Nucleus accumbens (tissue), 56 donors: ENCODE data around the gene PDE6C.

Source experiments
- DNase-seq, 56 donors: peaks; one replicate each; lab custom pipeline; 2025; lab: John Stamatoyannopoulos, UW

PDE6C gene

DNA sequence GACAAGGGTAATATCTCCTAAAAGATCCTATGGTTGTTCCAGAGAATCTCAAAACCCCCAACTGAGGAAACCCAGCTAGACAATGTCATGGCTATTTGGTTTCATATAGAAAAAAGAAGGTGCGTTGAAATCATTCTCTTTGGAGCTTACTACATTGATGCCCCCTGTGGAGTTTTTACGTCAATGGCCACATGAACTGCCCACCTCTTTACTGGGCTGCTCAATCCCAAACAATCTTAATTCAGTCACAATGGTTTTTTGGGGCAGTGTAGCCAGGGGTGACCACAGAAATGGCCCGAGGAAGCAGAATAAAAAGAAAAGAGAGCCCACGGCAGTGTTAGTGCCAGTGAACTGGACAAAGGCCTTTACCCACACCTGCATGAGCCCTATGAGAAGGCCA lies 19.1 kb upstream of the PDE6C start:
- DNase-seq: no peak

DNA sequence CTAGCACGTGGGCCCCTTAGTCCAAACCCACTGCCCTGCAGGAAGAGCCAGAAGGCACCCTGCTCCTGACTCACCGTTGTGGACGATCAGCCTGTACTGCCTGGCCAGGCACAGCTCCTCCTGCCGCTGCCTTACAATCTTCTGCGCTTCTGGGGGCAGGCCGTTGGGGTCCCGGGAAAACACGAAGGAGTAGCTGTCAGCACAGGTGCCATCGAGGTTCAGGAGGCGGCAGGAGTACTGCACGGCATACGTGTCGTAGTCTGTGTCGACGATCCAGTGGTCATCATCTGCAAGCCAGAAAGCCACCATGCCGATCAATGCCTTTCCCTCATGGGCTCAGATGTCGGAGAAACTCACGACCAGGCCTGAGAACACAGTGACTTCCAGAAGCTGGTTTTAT lies 18.6 kb upstream of the PDE6C start:
- no peak for DNase-seq

DNA sequence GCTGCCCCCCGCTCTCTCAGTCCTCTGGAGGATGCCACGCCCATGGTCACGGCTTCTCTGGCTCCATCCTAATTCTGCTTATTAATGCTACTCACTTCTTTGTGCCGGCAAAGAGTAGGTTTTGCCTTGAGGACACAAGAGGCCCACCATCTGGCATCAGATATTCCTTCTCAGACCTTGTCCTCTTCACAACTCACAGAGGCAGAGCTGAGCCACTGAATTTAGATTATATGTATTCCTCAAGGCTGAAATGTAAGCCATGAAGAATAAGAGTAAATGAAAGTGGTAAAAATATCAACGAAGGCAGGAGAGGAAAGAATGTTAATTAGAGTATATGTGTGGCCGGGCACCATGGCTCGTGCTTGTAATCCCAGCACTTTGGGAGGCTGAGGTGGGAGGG lies 17.8 kb upstream of the PDE6C start:
- no peak for DNase-seq

DNA sequence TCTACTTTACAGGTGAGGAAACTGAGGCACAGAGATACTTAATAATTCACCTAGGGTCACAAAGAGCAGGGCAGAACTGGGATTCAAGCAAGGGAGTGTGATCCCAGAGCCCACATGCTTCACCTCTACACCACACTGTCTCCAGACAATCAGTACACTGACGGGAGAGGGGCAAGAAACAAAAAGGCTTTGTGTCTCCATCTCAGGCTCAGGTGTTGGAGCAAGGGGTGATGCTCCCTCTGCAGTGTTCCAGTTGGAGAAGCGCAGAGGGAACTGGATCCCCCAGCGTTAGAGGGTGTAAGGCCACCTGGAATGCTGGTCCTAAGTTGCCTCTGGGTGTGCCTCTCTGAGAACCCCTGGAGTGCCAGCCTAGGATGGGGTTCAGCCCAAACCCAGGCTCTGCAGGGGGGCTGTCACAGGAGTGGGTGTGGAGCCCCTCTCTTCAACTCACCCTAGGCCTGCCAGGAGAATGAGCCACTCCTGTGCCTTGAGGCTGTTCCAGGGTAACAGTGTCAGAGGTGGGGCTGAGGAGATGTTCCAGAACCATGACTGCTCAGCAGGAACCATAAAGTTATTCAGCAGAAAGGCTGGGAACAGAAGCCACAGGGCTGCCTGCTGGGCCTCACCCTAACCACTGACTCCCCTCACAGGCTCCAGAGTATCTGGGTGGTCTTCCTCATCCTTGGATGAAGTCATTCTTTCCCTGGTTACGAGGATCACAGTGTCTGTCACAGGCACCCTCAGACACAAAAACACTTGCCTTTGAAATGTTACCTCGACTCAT lies 16.8 kb upstream of the PDE6C start:
- no peak for DNase-seq

DNA sequence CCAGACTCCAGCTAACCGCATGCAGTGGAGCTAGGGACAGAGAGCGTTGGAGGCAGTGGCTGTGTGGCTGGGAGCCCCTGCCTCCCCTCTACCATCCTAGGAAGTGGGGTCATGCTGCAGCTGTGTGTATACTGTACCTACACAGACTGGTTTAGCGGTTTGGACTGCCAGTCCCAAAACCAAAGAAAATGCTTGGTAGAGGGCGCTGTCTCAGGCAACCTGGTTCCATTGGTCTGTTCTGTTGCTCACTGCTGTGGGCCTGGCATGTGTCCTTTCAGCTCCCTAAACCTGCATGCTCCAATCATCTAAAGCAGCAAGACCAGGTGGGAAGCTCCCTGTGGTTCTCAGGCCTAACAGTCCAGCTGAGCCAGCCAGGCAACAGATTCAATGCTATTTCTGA lies 15.8 kb upstream of the PDE6C start:
- no peak for DNase-seq

DNA sequence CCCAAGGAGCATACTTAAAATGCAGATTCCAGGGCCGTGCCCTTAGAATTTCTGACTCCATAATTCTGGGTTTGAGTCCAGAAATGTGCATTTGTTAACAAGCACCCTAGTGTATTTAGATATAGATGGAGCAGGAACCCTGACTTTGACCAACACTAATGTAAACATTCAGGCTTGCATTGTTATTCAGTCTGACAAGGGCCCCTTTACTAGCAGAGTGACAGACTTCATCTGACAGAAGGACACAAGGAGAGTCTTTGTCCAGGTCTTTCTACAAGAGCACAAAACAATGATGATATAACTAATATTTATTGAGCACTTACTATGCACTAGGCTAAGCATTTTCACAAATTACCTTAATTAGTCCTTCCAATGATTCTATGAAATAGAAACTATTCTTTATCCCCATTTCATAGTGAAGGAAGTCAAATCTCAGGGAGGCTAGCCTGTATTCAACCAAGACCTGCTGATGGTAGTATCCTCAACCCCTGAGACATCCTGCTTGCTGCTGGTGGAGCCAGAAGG lies 15.2 kb upstream of the PDE6C start:
- DNase-seq: no peak

DNA sequence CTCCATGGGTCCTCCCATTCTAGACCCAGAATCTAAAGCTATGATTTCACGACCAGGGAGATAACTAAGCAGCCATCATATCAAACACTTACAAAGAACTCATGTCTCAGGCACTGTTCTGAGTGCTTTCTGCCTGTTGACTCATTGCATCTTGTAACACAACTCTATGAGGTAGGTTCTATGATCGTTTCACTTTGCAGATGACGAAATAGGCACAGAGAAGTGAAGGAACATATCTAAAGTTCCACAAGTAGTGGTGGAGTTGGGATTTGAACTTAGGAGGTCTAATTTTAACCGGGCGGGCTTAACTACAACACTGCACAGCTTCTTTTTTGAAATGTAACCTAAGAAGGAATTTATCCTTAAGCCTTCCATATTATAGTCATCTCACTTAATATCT lies 14.2 kb upstream of the PDE6C start:
- DNase-seq: no peak

DNA sequence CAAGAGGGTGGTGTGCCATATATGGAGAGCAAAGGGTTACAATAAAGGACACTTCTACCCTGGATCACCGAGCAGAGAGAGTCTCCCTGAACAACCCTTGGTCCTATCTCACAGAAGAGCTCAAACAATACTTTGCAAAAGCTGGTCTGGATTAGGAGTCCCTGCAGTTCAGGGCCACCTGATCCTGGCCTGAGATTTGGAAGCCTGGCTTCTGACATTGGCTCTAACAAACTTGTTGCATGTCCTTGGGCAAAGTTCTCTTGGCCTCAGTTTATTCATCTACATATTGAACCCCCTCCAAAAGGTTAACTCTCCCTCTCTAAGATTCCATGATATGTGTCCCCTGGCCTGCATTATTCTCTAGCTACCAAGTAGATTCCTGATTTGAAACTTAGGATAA lies 13.0 kb upstream of the PDE6C start:
- no peak for DNase-seq

DNA sequence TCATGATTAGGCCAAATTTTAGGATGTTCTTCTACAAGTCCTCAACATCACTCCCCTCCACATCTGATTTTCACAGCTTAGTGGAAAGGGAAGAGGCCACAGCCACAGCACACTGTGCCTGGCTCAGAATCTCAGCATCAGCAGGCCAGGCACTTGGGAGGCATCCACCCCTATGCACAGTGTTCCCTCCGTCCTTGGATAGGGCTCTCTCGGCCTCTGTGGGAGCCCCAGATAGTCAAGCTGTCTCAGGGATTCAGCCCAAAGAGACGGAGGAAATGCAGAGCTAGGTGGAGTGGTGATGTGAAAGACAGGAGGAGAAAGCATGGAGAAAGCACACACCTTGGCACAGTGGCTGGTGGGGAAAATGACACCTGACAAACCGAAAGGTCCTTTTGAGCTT lies 12.6 kb upstream of the PDE6C start:
- no peak for DNase-seq

DNA sequence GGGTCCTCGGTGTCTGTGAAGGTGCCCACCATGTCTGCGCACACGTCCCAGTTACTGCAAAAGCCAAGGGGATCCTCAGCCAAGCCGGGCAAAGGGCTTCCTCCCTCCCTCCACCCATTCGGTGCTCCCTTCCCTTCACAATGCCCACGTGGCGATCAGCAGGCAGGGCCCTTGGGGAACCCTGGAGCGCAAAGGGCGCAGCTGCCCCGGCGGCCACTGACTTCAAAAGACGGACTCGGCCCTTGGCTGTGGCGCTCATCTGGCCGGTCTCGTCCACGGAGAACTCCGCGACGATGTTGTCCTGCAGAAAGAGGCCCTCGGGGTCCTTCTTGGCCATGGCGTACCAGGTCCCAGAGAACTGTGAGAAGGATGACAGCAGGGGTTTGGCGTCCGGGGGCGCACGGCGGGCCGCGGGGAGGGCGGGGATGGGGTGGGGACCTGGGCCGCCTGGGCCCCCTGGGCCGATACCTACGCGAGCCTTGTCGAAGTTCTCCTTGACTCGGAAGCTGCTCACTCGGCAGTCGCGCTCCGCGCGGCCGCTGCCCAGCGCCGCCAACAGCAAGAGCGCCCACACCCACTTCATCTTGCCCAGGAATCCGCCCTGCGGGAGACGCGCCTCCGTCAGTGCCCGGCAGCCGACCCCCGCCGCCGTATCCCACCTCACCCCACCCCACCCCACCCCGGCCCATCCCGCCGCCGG lies 11.7 kb upstream of the PDE6C start:
- DNase-seq: peak in 1 of 56 donors; percentile 3

DNA sequence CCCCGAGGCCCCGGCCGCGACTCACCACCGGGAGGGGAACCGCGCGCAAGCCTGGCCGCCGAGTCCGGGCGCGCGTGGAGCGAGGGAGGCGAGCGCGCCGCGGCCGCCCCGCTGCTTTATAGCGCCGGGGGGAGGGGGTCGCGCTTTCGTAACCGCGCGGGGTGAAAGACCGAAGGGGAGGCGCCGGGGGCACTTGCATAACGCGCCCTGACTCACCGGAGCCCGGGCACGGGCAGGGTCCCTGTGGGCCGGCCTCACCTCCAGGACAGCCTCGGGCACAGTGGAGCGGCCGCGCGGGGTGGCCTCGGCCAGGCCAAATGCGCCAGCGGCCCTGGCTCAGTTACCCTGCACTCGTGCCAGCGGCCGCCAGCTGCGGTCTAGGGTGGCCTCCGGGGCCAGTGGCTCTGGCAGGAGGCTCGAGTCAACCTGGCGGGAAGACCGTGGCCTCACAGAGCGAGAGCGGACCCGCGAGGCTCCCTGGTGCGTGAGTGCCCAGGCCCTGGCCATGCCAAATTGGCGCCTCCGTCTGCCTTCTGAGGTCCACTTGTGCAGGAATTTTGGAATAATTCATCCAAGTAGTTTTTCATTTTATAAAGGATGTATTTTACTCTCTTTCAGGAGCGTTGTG lies 11.1 kb upstream of the PDE6C start, which contains the start of gene RBP4:
Gene RBP4, minus strand, starts transcription at position 90 of the 628 bp plus-strand sequence. CDS start 207 bp downstream, outside the sequence.
- peak in 12 of 56 donors; percentile 3 to 49 (median 18) for DNase-seq

DNA sequence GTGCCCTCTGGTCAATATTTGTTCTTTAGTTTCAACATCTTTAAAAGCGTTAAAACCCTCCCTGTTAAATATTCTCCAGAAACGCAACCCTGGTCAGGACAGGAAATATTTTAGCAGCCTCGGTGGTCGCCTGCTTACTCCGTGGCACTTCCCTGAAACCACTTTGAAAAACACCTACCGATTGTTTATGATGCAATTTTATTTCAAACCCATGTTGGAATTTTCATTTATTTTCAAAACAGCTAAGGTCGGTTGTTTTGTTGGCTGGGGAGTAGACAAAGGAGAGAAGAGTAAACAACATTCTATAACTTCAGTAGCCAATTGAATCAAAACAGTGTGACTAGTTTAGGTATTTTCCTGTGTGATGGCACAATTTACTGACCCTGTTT lies 10.6 kb upstream of the PDE6C start:
- no peak for DNase-seq

DNA sequence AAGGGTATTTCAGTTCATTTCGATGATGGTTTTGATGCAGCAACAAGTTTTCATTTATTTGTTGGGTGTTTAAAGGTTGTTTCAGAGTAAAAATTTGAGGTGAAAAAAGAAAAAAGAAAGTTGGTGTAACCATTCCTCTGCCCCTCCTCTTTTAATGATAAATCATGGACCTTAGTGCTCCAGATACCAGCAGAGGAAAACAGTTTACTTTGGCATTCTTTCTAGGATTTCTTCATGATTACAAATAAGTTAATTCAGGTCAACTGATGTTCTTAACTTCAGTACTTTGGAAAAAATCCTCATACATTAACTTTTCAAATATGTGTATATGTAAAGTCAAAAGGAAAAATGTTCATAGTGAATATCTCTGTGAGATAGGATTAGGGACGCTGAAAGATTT lies 9.3 kb upstream of the PDE6C start:
- no peak for DNase-seq

DNA sequence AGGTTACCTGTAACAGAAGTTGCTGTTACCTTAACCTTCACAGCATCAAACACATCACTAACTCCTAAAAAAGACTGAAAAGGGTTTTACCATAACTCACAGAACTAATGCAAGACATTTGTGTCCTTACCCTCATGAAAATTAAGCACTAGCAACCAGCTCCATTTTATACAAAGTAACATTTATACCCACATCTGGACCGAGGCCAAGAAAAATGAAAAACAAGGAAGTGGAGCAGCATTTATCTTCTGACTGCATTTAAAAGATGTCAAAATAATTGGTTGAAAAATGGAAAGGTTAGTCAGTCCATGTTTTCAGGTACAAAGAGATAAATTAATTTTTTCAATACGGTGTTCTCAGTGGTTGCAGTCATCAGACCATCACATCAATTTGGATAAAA lies 8.2 kb upstream of the PDE6C start:
- DNase-seq: no peak

DNA sequence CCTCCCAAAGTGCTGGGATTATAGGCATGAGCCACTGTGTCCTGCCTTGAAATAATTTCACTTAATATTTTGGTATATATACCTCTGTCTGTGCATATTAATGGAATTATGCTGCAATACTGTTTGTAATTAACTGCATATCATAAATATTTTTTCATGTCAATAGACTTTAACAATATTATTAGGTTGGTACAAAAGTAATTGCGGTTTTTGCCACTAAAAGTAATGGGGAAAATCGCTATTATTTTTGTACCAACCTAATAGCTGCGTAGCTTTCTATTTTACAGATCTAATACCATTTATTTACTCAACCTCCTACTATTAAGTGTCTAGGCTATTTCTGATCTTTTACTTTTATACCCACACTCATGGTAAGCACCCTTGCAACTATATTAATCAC lies 3.9 kb upstream of the PDE6C start:
- DNase-seq: no peak

DNA sequence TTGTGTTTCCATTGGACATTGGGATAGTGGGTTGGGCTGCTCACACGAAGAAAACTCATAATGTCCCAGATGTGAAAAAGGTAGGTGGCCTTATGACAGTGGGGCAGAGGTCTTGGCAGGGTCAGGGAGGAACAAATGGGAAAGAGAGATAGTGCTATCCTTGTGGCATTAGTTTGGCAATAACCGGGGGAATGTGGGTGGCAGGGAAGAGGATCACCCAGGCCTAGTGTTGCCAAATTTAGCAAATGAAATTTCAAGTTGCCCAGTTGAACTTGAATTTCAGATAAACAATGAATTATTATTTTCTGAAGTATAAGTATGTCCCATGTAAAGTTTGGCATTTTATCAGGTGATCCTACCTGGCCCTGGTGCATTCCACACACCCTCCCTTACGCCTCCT lies 789 bp downstream of the PDE6C start:
- DNase-seq: no peak

DNA sequence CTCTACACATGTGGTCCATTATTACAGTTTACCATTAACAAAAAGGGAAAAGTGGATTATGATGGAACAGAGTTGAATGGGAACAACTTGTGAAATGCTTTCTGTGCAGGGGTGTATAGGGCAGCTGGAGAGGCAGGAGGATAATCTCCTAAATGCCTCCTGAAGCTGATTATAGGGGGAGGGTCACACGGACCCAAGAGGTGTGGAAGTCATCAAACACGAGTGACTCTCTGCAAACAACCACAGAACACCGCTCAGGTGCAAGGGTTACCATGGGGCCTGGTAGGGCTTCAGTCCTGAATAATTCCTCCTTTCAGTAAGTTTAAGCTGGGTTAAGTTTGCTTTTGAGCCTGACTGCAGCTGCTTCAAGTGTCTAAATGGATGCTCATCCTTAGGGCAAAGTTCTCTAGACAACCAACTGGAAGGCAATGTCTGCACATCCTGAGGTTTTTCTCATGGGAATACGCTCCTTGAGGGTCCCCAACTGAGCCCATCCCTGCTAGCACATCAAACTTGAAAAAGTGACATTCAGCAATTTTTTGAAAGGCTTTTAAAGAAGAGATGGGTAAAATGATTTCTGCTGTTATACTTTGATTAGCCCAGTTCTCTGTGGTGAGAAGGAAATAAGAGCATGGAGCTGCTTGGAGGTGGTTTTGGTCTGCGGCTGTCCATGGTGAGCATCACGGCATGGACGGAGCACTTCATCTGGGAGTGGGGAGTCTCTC lies 1.9 kb downstream of the PDE6C start:
- DNase-seq: no peak

DNA sequence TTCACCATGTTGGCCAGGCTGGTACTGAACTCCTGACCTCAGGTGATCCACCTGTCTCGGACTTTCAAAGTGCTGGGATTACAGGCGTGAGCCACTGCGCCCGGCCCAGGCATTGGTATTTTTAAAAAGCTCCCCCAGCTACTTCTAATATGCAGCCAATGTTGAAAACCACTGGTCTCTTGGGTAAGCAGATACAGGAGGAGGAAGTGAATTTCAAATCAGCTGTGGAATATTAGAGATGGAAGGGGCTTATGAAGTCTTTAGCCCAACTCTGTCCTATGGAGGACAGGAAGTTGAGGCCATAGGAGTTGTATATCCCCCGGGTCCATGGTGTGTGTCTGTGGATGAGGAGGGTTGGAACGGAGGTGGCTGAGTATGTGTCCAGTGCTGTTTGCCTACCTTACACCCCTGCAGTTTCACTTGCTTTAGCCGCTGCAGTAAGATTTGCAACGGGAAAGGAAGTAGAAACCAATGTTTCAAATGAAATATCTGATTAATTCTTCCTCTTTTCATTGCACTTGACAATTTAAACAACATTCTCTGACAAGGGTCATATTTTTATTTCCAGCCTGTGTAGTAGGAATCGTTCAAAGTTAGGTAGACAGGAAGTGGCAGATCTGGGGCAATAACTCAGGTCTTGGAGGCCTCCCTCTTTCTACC lies 3.4 kb downstream of the PDE6C start:
- DNase-seq: no peak

DNA sequence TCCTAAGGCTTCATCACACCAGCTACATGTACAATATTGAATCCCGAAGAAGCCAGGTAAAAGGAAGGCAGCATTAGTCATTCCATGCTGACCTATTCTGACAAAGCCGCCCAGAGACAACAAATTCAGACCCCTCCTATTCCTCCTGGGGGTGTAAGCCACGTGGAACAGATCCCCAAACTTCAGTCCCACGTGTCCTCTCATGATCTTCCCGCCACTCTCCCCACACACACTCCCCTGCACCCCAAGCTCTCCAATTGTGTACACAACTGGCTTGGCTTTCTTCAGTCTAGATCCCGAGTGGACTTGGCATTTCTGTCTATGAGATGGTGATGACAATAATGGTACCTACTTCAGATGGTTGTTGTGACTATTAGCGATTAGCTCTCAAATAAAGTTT lies 8.6 kb downstream of the PDE6C start:
- DNase-seq: no peak

DNA sequence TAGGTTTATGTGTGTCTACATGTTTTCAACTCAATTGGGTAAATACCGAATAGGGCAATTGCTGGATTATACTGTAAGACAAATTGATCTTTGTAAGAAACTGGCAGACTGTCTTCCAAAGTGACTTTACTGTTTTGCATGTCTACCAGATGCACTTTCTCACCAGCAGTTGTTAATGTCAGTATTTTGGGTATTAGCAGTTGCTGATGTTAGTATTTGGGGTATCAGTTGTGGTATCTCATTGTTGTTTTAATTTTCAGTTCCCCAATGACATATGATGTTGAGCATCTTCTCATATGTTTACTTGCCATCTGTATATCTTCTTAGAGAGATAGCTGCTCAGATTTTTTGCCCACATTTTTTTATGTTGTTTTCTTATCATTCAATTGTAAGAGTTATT lies 10.6 kb downstream of the PDE6C start:
- no peak for DNase-seq
